ENCODE measurements around the gene ARFIP1. TPM values are rescaled to one million over a fixed set of nuclear protein-coding genes. Genes with fewer than 3 reads are reported as not detected.

The ARFIP1 gene
- total and polyA plus RNA-seq, 9 of the 15 experiments (the other 6 are each of a cell fraction or from before 2014, with no cell fraction given) = 14.1 to 25.1 (median 20.9) TPM

GRCh38 chr4:152870606-152871005, 90.9 kb downstream of the ARFIP1 start (continued):
- TF ChIP-seq PBX2 (CRISPR knock-in tag; IDR thresholded peaks at IDR 0.05; ENCODE audit: low read depth) (no peak), PBX2 (tag; conservative IDR thresholded peaks at IDR 0.05; ENCODE audit: low read depth) (no peak), ZNF143 (CRISPR knock-in tag; IDR thresholded peaks at IDR 0.05) (no peak), CHD1 (IDR thresholded peaks at IDR 0.05; ENCODE audit: low read length) (no peak), TARDBP (IDR thresholded peaks at IDR 0.05) (no peak), SIX5 (IDR thresholded peaks at IDR 0.05; ENCODE audit: borderline replicate concordance in 1 of 2, insufficient read depth in 1 of 2, low read depth in 1 of 2, low read length in 2 of 2) (no peak), ZNF507 (tag; conservative IDR thresholded peaks at IDR 0.05) (no peak), CREB3 (tag; conservative IDR thresholded peaks at IDR 0.05; ENCODE audit: low read depth) (no peak), THAP7 (CRISPR knock-in tag; IDR thresholded peaks at IDR 0.05) (no peak), ZNF398 (CRISPR knock-in tag; IDR thresholded peaks at IDR 0.05) (no peak)
